MM.1S (cell line): ENCODE measurements around the gene LORICRIN.

Experiments
- DNase-seq: peaks from one replicate; pipeline ENCODE4 v3.0.0-alpha.2; 2015
- H2AFZ ChIP-seq: fragments of 300-600 bp; sonication (generic); 2 replicates; pipeline ENCODE4 v1.6.0; 2016; ENCODE audit warnings: antibody characterized with exemption, low read length
- H3F3A ChIP-seq: fragments of 300-600 bp; sonication (generic); 2 replicates; pipeline ENCODE4 v1.6.1; 2016; ENCODE audit warnings: mild to moderate bottlenecking, antibody characterized with exemption, low read length, moderate library complexity, mixed read lengths; ENCODE audit not compliant: insufficient read depth
- H3K27ac ChIP-seq: fragments of 300-600 bp; sonication (generic); 2 replicates; pipeline ENCODE4 v1.5.1; 2016; ENCODE audit warnings: mild to moderate bottlenecking, low read length
- H3K27me3 ChIP-seq: fragments of 300-600 bp; sonication (generic); replicated peaks from 2 replicates; pipeline ENCODE4 v1.6.0; 2016; ENCODE audit warnings: low read length; ENCODE audit not compliant: insufficient read depth
- H3K36me3 ChIP-seq: fragments of 300-600 bp; sonication (generic); replicated peaks from 2 replicates; pipeline ENCODE4 v1.6.1; 2016; ENCODE audit warnings: mild to moderate bottlenecking, low read length, mixed read lengths; ENCODE audit not compliant: insufficient read depth
- H3K4me1 ChIP-seq: fragments of 300-600 bp; sonication (generic); 2 replicates; pipeline ENCODE4 v1.6.1; 2016; ENCODE audit warnings: low read length, mixed read lengths
- H3K4me2 ChIP-seq: fragments of 300-600 bp; sonication (generic); 2 replicates; pipeline ENCODE4 v1.6.0; 2016; ENCODE audit warnings: low read depth, low read length
- H3K4me3 ChIP-seq: fragments of 300-600 bp; sonication (generic); 2 replicates; pipeline ENCODE4 v1.5.1; 2016; ENCODE audit warnings: low read length, mixed read lengths
- H3K79me2 ChIP-seq: fragments of 300-600 bp; sonication (generic); 2 replicates; pipeline ENCODE4 v1.6.1; 2016; ENCODE audit warnings: mixed run types, low read length, mixed read lengths
- H3K9ac ChIP-seq: fragments of 300-600 bp; sonication (generic); 2 replicates; pipeline ENCODE4 v1.6.1; 2016; ENCODE audit warnings: low read length, mixed read lengths
- H3K9me2 ChIP-seq: fragments of 300-600 bp; sonication (generic); replicated peaks from 2 replicates; pipeline ENCODE4 v1.6.1; 2016; ENCODE audit warnings: mild to moderate bottlenecking, low read length, mixed read lengths; ENCODE audit not compliant: insufficient read depth
- H3K9me3 ChIP-seq: fragments of 300-600 bp; sonication (generic); replicated peaks from 2 replicates; pipeline ENCODE4 v1.6.1; 2016; ENCODE audit warnings: mild to moderate bottlenecking, low read length, mixed read lengths; ENCODE audit not compliant: insufficient read depth
- H4K20me1 ChIP-seq: fragments of 300-600 bp; sonication (generic); 2 replicates; pipeline ENCODE4 v1.6.1; 2016; ENCODE audit warnings: mild to moderate bottlenecking, low read length, moderate library complexity, mixed read lengths; ENCODE audit not compliant: insufficient read depth
- EZH2 ChIP-seq: fragments of 300-600 bp; sonication (generic); optimal IDR thresholded peaks from 2 replicates; pipeline ENCODE3; 2017; ENCODE audit warnings: low read depth, mild to moderate bottlenecking, antibody characterized with exemption, low read length, mixed read lengths
- EZH2phosphoT487 ChIP-seq: fragments of 300-600 bp; sonication (generic); IDR thresholded peaks from 2 replicates; pipeline ENCODE4 v1.6.1; 2018; ENCODE audit warnings: antibody characterized with exemption, low read length
- TF ChIP-seq, protein P1 (sequence below): fragments of 300-600 bp; sonication (generic); IDR thresholded peaks from 2 replicates; pipeline ENCODE4 v1.5.1; 2016; ENCODE audit warnings: antibody characterized with exemption, low read length, mixed read lengths

Gene LORICRIN

DNA sequence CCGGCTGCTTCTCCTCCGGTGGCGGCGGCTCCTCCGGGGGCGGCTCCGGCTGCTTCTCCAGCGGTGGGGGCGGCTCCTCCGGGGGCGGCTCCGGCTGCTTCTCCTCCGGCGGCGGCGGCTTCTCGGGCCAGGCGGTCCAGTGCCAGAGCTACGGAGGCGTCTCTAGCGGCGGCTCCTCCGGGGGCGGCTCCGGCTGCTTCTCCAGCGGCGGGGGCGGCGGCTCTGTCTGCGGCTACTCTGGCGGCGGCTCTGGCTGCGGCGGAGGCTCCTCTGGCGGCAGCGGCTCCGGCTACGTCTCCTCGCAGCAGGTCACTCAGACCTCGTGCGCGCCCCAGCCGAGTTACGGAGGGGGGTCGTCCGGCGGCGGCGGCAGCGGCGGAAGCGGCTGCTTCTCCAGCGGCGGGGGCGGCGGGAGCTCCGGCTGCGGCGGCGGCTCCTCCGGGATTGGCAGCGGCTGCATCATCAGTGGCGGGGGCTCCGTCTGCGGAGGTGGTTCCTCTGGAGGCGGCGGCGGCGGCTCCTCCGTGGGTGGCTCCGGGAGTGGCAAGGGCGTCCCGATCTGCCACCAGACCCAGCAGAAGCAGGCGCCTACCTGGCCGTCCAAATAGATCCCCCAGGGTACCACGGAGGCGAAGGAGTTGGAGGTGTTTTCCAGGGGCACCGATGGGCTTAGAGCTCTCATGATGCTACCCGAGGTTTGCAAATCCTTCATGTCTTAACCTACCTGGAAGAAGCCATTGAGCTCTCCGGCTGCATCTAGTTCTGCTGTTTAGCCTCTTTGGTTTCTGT lies 2.0 kb downstream of the LORICRIN start:
- Histone ChIP-seq H3K79me2 (no peaks in the 10 kb centered on the region), H3K4me1 (peaks cover 24% of the 10 kb centered on the region), H3K4me2 (peak overlapping the region; percentile 80), H3K9ac (no peak overlapping the region), H3K27me3 (peaks cover 13% of the 10 kb centered on the region), H3K4me3 (peak overlapping the region; percentile 55), H2AFZ (peak overlapping the region; percentile 18; the same call in 1 of the 2 replicates), H3F3A (peaks cover 6% of the 10 kb centered on the region; the same call in 1 of the 2 replicates), H4K20me1 (no peaks in the 10 kb centered on the region), H3K36me3 (no peaks in the 10 kb centered on the region), H3K27ac (no peak overlapping the region), H3K9me2 (no peaks in the 10 kb centered on the region), H3K9me3 (no peaks in the 10 kb centered on the region)
- TF ChIP-seq, protein P1, sequence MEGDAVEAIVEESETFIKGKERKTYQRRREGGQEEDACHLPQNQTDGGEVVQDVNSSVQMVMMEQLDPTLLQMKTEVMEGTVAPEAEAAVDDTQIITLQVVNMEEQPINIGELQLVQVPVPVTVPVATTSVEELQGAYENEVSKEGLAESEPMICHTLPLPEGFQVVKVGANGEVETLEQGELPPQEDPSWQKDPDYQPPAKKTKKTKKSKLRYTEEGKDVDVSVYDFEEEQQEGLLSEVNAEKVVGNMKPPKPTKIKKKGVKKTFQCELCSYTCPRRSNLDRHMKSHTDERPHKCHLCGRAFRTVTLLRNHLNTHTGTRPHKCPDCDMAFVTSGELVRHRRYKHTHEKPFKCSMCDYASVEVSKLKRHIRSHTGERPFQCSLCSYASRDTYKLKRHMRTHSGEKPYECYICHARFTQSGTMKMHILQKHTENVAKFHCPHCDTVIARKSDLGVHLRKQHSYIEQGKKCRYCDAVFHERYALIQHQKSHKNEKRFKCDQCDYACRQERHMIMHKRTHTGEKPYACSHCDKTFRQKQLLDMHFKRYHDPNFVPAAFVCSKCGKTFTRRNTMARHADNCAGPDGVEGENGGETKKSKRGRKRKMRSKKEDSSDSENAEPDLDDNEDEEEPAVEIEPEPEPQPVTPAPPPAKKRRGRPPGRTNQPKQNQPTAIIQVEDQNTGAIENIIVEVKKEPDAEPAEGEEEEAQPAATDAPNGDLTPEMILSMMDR = no peak
- TF ChIP-seq EZH2 (no peak), EZH2phosphoT487 (no peak)
- DNase-seq = peak; percentile 34

DNA sequence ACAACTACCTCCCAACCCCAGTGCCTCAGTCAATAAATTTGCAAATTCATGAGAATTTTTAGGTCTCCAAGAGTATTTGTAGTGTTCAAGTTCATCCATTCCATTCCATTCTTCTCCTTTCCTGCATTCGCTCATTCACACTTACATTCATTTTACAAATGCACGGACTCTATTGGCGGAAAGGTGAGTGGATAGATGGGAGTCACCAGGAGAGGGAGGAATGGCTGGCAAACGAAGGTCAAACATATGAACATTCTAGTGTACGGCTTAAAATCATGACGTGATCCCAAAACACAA lies 2.5 kb downstream of the LORICRIN start:
- no peaks in the 10 kb centered on the region for H4K20me1 ChIP-seq
- H3F3A ChIP-seq = peaks cover 6% of the 10 kb centered on the region; the same call in 1 of the 2 replicates
- no peaks in the 10 kb centered on the region for H3K36me3 ChIP-seq
- peaks cover 13% of the 10 kb centered on the region for H3K27me3 ChIP-seq
- no peak for DNase-seq
- H3K4me2 ChIP-seq = peak overlapping the region; percentile 80
- no peak for TF ChIP-seq EZH2phosphoT487
- TF ChIP-seq EZH2 = no peak
- TF ChIP-seq, protein P1 = no peak
- no peaks in the 10 kb centered on the region for H3K9me3 ChIP-seq
- H3K79me2 ChIP-seq = no peaks in the 10 kb centered on the region
- H2AFZ ChIP-seq = peak overlapping the region; percentile 18; the same call in 1 of the 2 replicates
- H3K4me1 ChIP-seq = peaks cover 24% of the 10 kb centered on the region
- no peak overlapping the region for H3K27ac ChIP-seq
- peak overlapping the region; percentile 55 for H3K4me3 ChIP-seq
- no peaks in the 10 kb centered on the region for H3K9me2 ChIP-seq
- H3K9ac ChIP-seq = no peak overlapping the region

DNA sequence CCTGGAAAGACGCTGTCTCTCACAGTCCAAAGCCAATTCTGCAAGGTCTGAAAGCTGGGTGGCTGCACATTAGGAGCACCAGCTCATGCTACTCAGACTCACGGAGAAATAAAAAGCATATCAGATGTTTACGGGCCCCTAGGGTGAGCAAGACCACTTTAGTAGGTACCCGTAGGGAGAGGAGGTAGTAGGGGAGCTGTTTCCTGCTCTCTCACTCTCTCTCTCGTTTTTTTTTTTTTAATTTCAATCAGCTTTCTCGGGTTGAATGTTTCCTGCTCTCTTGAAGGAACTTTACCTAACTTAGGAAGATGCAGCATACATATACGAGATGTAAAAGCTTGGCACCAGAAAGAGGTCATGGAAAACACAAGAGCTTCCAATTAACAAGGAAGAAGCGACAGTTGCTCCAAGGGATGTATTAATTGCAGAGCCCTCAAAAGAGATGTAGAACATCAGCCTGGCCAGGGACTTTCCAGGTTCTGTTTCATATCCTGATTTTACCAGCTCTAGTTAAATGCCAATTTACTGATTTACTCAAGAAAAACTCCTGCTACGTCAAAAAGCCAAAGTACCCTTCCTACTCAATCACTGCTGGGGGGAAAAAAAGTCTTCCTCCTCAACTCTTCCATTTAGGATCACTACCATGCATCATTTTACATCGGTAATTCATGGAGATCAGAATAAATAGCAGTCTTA lies 3.1 kb downstream of the LORICRIN start:
- no peaks in the 10 kb centered on the region for H3K9me2 ChIP-seq
- H3K4me1 ChIP-seq = peaks cover 24% of the 10 kb centered on the region
- peak overlapping the region; percentile 55 for H3K4me3 ChIP-seq
- no peaks in the 10 kb centered on the region for H4K20me1 ChIP-seq
- peak overlapping the region; percentile 80 for H3K4me2 ChIP-seq
- no peaks in the 10 kb centered on the region for H3K79me2 ChIP-seq
- no peak overlapping the region for H3K9ac ChIP-seq
- H3F3A ChIP-seq = peaks cover 6% of the 10 kb centered on the region; the same call in 1 of the 2 replicates
- H2AFZ ChIP-seq = no peak overlapping the region
- TF ChIP-seq, protein P1 = no peak
- TF ChIP-seq EZH2 (no peak), EZH2phosphoT487 (no peak)
- H3K36me3 ChIP-seq = no peaks in the 10 kb centered on the region
- no peaks in the 10 kb centered on the region for H3K9me3 ChIP-seq
- H3K27me3 ChIP-seq = peaks cover 13% of the 10 kb centered on the region
- peak; percentile 38 for DNase-seq
- no peak overlapping the region for H3K27ac ChIP-seq
